ENCODE results near the gene FBXO36.

- TF ChIP-seq POLR2A (IDR thresholded peaks at IDR 0.05), result no peak
- TF ChIP-seq CTCF (IDR thresholded peaks at IDR 0.05), result no peak
These were observed 130.0 kb downstream of the FBXO36 start for GRCh38 chr2:230052299-230052698.

Data from body of pancreas (tissue), 4 donors.